Left kidney (tissue), 8 donors: Measurements from ENCODE around the gene TIMM8B. TPM values are rescaled to one million over a fixed set of nuclear protein-coding genes. Genes with fewer than 3 reads are reported as not detected.
"Not testable (repeated sequence)": the region's sequence is repeated elsewhere in the genome, so short reads cannot be mapped to it uniquely, and the experiment has no call there.

Source experiments
- DNase-seq: peaks from one replicate; pipeline ENCODE4 v3.0.0-alpha.2; 2013
- long read RNA-seq, 8 donors: transcript quantifications; one replicate each; lab custom pipeline, GENCODE V29; 2026
- polyA plus RNA-seq: library from polyadenylated mRNA; unstranded; fragments of 120-200 nt; gene quantifications from one replicate; pipeline ENCODE4 v1.2.1, GENCODE V29; 2013; ENCODE audit not compliant: insufficient read length

The TIMM8B gene, protein sequence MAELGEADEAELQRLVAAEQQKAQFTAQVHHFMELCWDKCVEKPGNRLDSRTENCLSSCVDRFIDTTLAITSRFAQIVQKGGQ
- polyA plus RNA-seq = 65.9 TPM
- long read RNA-seq, donor 1, transcript TIMM8B-203 (3 exons, 1,155 nt) = minor isoform, 11 of 187 reads
- long read RNA-seq, donor 1, transcript TIMM8B-201 (2 exons, 819 nt) = major isoform, 176 of 187 reads
- long read RNA-seq, donor 1, partial matches to known transcripts = 0 of 187 reads
- long read RNA-seq, donor 1, other reads (novel, unspliced or antisense) = 0 of 187 reads
- long read RNA-seq, donor 2, transcript TIMM8B-201 (2 exons, 819 nt) = major isoform, 115 of 268 reads
- long read RNA-seq, donor 2, transcript TIMM8B-203 (3 exons, 1,155 nt) = minor isoform, 8 of 268 reads
- long read RNA-seq, donor 2, partial matches to known transcripts = 19 of 268 reads
- long read RNA-seq, donor 2, other reads (novel, unspliced or antisense) = 125 of 268 reads
- long read RNA-seq, donor 3, transcript TIMM8B-203 (3 exons, 1,155 nt) = minor isoform, 7 of 127 reads
- long read RNA-seq, donor 3, transcript TIMM8B-201 (2 exons, 819 nt) = major isoform, 120 of 127 reads
- long read RNA-seq, donor 3, partial matches to known transcripts = 0 of 127 reads
- long read RNA-seq, donor 3, other reads (novel, unspliced or antisense) = 0 of 127 reads
- long read RNA-seq, donor 4, transcript TIMM8B-201 (2 exons, 819 nt) = major isoform, 39 of 40 reads
- long read RNA-seq, donor 4, partial matches to known transcripts = 0 of 40 reads
- long read RNA-seq, donor 4, other reads (novel, unspliced or antisense) = 0 of 40 reads
- long read RNA-seq, donor 5, transcript TIMM8B-201 (2 exons, 819 nt) = major isoform, 347 of 354 reads
- long read RNA-seq, donor 5, transcript TIMM8B-203 (3 exons, 1,155 nt) = minor isoform, 6 of 354 reads
- long read RNA-seq, donor 5, partial matches to known transcripts = 0 of 354 reads
- long read RNA-seq, donor 5, other reads (novel, unspliced or antisense) = 0 of 354 reads
- long read RNA-seq, donor 6, transcript TIMM8B-201 (2 exons, 819 nt) = major isoform, 174 of 178 reads
- long read RNA-seq, donor 6, partial matches to known transcripts = 0 of 178 reads
- long read RNA-seq, donor 6, other reads (novel, unspliced or antisense) = 0 of 178 reads
- long read RNA-seq, donor 7, transcript TIMM8B-201 (2 exons, 819 nt) = major isoform, 249 of 473 reads
- long read RNA-seq, donor 7, transcript TIMM8B-203 (3 exons, 1,155 nt) = minor isoform, 13 of 473 reads
- long read RNA-seq, donor 7, partial matches to known transcripts = 36 of 473 reads
- long read RNA-seq, donor 7, other reads (novel, unspliced or antisense) = 174 of 473 reads
- long read RNA-seq, donor 8, transcript TIMM8B-201 (2 exons, 819 nt) = major isoform, 64 of 67 reads
- long read RNA-seq, donor 8, partial matches to known transcripts = 0 of 67 reads
- long read RNA-seq, donor 8, other reads (novel, unspliced or antisense) = 0 of 67 reads

DNA sequence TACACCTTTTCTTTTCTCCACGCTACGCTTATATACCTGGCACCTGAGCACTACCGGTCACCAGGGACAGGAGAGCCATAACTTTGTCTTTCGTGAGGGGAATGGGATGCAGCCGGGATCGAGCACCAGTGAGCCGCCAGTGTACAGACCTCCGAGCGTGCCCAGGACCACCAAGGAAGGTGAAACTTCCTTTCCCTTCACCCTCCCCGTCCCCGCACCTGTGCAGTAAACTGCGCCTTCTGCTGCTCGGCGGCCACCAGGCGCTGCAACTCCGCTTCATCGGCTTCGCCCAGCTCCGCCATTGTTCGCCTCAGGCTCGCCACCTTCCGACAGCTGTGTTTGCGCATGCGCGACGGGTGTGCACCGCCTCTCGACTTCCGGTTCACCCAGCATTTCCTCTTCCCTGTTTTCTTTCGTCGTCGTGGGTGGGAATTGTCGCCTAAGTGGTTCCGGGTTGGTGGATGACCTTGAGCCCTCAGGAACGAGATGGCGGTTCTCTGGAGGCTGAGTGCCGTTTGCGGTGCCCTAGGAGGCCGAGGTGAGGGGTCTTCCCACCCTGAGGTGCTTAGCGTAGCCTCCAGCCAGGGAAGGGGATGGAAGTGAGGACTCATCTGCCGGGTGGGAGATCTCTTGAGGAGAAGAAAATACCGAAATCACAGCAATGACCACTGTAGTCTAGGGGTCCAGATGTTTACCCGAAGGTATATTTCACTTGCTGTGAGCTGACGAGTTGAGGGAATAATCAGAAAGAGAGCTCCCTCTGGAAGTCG lies at the start of gene TIMM8B, which contains the start of gene SDHD:
Gene TIMM8B, minus strand, starts transcription at position 335 of the 770 bp plus-strand sequence. Its CDS starts 33 bp downstream, at position 302.
Gene SDHD, plus strand, starts transcription at position 452 of the 770 bp plus-strand sequence. Its CDS starts 35 bp downstream, at position 487.
- peak; percentile 98 for DNase-seq

- no peak for DNase-seq
These were observed 47.9 kb upstream of the TIMM8B start for GRCh38 chr11:112134473-112134872.

DNA sequence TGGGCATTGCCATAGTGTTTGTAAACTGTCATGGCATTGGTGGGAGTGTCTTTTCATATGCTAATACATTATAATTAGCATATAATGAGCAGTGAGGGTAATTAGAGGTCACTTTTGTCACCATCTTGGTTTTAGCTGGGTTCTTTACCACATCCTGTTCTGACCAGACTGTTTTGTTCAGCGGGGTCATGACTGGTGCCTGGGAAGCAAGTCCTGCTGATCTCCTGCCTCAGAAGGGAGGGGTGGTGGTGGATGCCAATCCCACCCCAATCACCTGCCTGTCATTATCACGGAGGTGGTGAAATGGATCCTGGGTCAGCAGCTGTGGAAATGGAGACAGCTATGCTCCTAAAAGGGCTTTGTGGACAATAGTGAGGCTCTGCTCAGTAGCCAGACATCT lies 46.2 kb upstream of the TIMM8B start:
- no peak for DNase-seq

DNA sequence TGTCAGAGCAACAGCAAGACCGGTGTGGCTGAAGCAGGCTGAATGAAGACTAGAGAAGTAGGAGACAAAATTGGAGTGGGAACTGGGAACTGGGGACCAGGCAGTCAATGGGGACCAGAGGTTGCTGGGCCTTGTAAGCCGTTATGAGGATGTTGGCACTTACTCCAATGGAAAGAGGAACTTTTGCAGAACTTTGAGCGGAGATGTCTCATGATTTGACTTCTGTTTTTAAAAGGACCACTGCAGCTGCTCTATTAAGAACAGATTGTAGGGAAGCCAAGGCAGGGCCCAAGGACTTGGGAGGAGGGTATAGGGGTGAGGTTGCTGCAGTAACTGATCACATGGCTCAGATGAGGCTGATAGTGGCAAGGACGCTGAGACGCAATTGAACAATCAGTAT lies 43.1 kb upstream of the TIMM8B start:
- DNase-seq = no peak

GRCh38 chr11:112128483-112129121 lies 42.0 kb upstream of the TIMM8B start:
- no peak for DNase-seq

DNA sequence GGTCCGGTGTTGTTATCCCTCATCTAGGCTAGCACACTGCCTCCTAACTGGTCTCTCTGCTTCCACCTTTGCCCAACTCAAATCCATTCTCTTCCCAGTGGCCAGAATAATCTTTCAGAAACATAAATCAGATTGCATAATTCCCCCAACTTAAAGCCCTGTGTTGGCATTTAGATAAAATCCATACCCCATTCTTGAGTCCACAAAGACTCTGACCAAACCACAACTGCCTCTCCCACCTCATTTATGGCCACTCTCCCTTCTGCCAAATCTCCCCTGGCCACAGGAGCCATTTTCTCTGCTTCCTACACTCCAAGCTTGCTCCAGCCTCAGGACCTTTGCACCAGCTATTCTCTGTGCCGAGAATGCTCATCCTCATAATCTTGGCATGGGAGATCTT lies 40.5 kb upstream of the TIMM8B start:
- no peak for DNase-seq

- DNase-seq = no peak
These were observed 36.6 kb upstream of the TIMM8B start for GRCh38 chr11:112123129-112123528.

DNA sequence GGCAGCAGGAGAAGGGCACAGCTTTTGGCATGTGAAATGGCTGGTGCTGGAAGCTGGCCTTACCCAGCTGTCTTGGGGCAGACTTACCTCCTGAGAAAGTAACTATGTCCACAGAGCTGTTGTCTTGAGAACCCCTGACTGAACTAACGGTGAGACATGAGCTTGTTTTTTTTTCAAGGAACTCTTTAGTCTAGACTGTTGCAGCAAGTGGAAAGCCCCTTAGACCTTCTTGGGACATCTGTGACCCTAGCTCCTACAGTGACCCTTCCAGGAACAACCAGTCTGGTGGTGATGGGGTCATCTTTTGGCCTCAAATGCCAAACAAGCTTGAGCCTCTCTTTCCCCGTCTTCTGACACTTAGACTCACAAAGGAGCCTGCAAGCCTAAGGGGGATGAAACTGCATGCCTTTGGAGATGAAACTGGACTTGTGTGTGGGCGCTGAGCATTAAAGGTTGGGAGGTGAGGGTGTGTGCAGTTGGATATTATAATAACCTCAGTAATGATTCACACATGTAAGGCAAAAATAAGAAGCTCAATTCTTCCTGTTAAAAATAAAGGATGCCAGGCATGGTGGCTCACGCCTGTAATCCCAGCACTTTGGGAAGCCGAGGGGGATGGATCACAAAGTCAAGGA lies 35.5 kb upstream of the TIMM8B start:
- no peak for DNase-seq

- DNase-seq = no peak
These were observed 31.6 kb upstream of the TIMM8B start for GRCh38 chr11:112118176-112118575.

DNA sequence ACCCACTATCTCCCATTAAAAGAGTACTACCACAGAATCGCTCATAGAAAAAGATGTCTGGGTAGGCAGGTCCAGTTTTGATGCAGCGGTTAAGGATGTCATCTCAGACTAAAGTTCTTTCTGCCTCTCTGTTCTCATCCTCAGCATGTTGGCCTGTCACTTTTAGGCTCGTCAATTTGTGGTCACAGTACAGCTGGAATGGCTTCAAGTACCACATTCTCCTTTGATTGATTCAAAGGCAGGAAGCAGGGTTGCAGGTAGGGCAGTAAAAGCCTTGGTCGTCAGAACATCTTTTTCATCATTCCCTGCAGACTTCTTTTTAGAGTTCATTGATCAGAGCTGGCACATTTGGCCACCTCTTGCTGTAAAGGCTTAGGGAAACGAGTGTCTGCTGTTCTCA lies 28.8 kb upstream of the TIMM8B start:
- no peak for DNase-seq

- DNase-seq = no peak
These were observed 27.9 kb upstream of the TIMM8B start for GRCh38 chr11:112114460-112114859.

DNA sequence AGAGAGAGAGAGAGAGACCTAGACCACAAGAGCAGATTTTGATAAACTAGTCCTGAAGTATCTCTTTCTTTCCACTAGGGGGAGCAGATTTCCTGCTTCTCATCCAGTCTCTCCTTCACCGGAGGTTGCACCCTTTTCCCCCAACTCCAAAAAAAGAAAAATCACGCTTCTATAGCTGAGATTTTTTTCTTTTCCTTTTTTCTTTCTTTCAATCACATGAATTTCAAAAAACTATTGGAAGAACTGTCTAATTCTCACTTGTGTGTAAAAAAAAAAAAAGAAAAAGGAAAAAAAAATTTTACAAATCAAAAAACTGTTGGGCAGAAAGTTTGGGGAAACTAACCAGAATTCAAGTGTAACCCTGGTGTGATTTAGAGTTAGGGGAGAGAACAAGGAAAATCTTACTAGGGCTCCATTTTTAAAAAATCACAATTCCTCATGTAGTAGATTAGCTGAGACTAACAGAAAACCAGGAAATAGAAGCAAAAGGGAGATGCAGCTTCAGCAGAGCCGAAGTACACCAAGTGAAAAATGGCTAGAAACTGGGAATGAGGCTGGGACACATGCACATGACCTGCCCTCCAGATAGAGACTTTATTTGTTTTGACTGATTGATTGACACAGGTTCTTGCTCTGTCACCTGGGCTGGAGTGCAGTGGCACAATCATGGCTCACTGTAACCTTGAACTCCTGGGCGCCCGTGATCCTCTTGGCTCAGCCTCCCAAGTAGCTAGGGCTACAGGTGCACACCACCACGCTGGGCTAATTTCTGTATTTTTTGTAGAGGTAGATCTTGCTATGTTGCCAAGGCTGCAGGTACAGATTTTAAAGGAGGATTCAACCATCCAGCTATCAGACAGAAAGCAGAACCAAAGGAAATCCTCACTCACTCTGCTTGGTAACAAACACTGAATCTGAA lies 27.2 kb upstream of the TIMM8B start:
- peak; percentile 37 for DNase-seq

GRCh38 chr11:112106070-112106469 lies 19.5 kb upstream of the TIMM8B start:
- no peak for DNase-seq

GRCh38 chr11:112103446-112103845 lies 16.9 kb upstream of the TIMM8B start:
- no peak for DNase-seq

DNA sequence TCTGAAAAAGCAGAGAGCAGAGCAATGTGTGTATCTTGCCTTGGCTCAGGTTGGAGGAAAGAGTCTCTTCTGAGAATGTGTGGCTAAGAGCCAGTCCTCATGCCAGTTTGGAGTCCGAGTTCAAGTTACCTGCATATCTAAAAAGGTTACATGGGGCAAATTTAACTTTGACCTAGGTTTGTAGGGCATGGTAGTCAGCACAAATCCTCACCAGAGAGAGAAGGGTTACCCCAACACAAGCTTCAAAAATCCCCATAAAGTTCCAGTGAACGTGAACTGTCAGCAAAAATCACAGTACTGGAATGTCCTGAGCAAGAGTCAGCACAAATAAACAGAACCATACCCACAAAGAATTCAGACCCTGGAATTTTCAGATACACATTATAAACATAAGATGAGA lies 13.9 kb upstream of the TIMM8B start:
- no peak for DNase-seq

GRCh38 chr11:112097734-112098528 lies 11.4 kb upstream of the TIMM8B start:
- DNase-seq = no peak

DNA sequence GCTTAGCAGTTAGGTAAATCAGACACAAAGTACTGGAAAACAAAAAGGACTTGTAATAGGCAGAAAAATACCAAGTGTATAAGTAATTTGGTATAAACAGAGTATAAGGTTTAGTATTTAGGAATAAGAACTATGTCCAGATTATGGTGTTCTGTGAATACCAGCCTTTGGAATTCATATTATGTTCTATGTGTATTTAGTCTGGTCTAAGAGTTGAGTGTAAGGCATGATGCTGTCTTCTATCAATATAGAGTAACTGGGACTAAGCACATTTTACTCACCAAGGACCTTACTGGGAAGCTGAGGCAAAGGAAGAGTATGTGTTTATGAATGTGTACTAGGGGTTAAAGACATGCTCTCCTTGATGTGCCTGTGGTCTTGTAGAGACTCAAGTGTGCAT lies 9.6 kb upstream of the TIMM8B start:
- DNase-seq = no peak

- DNase-seq = not testable (repeated sequence)
These were observed 8.7 kb upstream of the TIMM8B start for GRCh38 chr11:112095302-112095701.
